ENCODE results near the gene CCT7. TPM values are rescaled to one million over a fixed set of nuclear protein-coding genes. Genes with fewer than 3 reads are reported as not detected.

Gene CCT7
- total and polyA plus RNA-seq, 10 of the 15 experiments (the other 5 are each of a cell fraction or from before 2014, with no cell fraction given), result 206 to 598 (median 486) TPM

DNA sequence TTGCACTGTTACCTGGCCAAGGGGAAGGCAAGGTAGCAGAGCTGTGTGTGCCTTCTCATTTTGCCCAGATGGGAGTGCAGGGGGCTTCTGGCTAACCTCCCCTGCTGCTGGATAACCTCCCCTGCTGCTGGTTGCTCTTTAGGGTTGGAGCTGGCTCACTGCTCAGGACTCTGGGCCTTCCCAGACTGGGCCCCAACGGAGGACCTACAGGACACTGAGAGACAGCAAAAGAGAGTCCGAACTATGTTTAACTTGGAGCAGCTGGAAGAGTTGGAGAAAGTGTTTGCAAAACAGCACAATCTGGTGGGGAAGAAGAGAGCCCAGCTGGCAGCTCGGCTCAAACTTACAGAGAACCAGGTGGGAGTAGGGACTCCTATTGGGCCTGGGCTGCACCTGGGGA, 25.9 kb upstream of the CCT7 start (continued):
- TF ChIP-seq, protein P1, sequence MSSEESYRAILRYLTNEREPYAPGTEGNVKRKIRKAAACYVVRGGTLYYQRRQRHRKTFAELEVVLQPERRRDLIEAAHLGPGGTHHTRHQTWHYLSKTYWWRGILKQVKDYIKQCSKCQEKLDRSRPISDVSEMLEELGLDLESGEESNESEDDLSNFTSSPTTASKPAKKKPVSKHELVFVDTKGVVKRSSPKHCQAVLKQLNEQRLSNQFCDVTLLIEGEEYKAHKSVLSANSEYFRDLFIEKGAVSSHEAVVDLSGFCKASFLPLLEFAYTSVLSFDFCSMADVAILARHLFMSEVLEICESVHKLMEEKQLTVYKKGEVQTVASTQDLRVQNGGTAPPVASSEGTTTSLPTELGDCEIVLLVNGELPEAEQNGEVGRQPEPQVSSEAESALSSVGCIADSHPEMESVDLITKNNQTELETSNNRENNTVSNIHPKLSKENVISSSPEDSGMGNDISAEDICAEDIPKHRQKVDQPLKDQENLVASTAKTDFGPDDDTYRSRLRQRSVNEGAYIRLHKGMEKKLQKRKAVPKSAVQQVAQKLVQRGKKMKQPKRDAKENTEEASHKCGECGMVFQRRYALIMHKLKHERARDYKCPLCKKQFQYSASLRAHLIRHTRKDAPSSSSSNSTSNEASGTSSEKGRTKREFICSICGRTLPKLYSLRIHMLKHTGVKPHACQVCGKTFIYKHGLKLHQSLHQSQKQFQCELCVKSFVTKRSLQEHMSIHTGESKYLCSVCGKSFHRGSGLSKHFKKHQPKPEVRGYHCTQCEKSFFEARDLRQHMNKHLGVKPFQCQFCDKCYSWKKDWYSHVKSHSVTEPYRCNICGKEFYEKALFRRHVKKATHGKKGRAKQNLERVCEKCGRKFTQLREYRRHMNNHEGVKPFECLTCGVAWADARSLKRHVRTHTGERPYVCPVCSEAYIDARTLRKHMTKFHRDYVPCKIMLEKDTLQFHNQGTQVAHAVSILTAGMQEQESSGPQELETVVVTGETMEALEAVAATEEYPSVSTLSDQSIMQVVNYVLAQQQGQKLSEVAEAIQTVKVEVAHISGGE (CRISPR knock-in tag; IDR thresholded peaks at IDR 0.05), result no peak
- TF ChIP-seq, protein P2, sequence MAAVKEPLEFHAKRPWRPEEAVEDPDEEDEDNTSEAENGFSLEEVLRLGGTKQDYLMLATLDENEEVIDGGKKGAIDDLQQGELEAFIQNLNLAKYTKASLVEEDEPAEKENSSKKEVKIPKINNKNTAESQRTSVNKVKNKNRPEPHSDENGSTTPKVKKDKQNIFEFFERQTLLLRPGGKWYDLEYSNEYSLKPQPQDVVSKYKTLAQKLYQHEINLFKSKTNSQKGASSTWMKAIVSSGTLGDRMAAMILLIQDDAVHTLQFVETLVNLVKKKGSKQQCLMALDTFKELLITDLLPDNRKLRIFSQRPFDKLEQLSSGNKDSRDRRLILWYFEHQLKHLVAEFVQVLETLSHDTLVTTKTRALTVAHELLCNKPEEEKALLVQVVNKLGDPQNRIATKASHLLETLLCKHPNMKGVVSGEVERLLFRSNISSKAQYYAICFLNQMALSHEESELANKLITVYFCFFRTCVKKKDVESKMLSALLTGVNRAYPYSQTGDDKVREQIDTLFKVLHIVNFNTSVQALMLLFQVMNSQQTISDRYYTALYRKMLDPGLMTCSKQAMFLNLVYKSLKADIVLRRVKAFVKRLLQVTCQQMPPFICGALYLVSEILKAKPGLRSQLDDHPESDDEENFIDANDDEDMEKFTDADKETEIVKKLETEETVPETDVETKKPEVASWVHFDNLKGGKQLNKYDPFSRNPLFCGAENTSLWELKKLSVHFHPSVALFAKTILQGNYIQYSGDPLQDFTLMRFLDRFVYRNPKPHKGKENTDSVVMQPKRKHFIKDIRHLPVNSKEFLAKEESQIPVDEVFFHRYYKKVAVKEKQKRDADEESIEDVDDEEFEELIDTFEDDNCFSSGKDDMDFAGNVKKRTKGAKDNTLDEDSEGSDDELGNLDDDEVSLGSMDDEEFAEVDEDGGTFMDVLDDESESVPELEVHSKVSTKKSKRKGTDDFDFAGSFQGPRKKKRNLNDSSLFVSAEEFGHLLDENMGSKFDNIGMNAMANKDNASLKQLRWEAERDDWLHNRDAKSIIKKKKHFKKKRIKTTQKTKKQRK (IDR thresholded peaks at IDR 0.05; ENCODE audit: low read depth, low read length), result no peak
- TF ChIP-seq MEF2A (IDR thresholded peaks at IDR 0.05; ENCODE audit: insufficient read depth, low read depth, low read length) (no peak), NFYB (IDR thresholded peaks at IDR 0.05; ENCODE audit: insufficient read depth, low read depth, low read length) (no peak), CTCF (IDR thresholded peaks at IDR 0.05 in 2 of 3, conservative IDR thresholded peaks at IDR 0.05 in 1 of 3; ENCODE audit: control insufficient read depth in 2 of 3, extremely low read depth in 1 of 3, insufficient read depth in 1 of 3, low read depth in 3 of 3, low read length in 3 of 3) (no peak)
- TF ChIP-seq, protein P3, sequence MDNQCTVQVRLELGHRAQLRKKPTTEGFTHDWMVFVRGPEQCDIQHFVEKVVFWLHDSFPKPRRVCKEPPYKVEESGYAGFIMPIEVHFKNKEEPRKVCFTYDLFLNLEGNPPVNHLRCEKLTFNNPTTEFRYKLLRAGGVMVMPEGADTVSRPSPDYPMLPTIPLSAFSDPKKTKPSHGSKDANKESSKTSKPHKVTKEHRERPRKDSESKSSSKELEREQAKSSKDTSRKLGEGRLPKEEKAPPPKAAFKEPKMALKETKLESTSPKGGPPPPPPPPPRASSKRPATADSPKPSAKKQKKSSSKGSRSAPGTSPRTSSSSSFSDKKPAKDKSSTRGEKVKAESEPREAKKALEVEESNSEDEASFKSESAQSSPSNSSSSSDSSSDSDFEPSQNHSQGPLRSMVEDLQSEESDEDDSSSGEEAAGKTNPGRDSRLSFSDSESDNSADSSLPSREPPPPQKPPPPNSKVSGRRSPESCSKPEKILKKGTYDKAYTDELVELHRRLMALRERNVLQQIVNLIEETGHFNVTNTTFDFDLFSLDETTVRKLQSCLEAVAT (IDR thresholded peaks at IDR 0.05), result no peak
- TF ChIP-seq, protein P4, sequence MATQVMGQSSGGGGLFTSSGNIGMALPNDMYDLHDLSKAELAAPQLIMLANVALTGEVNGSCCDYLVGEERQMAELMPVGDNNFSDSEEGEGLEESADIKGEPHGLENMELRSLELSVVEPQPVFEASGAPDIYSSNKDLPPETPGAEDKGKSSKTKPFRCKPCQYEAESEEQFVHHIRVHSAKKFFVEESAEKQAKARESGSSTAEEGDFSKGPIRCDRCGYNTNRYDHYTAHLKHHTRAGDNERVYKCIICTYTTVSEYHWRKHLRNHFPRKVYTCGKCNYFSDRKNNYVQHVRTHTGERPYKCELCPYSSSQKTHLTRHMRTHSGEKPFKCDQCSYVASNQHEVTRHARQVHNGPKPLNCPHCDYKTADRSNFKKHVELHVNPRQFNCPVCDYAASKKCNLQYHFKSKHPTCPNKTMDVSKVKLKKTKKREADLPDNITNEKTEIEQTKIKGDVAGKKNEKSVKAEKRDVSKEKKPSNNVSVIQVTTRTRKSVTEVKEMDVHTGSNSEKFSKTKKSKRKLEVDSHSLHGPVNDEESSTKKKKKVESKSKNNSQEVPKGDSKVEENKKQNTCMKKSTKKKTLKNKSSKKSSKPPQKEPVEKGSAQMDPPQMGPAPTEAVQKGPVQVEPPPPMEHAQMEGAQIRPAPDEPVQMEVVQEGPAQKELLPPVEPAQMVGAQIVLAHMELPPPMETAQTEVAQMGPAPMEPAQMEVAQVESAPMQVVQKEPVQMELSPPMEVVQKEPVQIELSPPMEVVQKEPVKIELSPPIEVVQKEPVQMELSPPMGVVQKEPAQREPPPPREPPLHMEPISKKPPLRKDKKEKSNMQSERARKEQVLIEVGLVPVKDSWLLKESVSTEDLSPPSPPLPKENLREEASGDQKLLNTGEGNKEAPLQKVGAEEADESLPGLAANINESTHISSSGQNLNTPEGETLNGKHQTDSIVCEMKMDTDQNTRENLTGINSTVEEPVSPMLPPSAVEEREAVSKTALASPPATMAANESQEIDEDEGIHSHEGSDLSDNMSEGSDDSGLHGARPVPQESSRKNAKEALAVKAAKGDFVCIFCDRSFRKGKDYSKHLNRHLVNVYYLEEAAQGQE (IDR thresholded peaks at IDR 0.05; ENCODE audit: low read depth, low read length), result no peak
